ENCODE measurements around the gene SULF2. TPM values are rescaled to one million over a fixed set of nuclear protein-coding genes. Genes with fewer than 3 reads are reported as not detected.

SULF2 gene
- total RNA-seq, 2 donors from 2014 or later: 9.1 to 34.3 TPM

DNA sequence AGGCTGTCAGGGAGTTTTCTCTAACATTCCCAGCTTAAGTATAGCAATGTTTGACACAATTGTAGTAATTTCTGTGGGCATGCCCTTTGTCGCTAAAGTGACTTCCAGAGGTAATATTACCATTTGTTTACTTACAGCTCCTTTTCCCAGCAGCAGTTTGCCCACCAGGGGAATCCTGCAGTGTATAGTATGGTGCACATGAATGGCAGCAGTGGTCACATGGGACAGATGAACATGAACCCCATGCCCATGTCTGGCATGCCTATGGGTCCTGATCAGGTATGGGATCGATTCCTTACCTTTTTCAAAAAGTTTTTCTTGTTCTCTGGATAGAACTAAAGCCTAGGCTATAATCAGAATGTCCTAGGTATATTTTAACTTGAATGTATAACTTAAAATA is 132.5 kb downstream of the SULF2 start:
- no peak for DNase-seq
- no peak overlapping the region for H3K4me3 ChIP-seq
- no peaks in the 10 kb centered on the region for H3K4me1 ChIP-seq
- H3K9me3 ChIP-seq: no peaks in the 10 kb centered on the region
- H3K27ac ChIP-seq: no peak overlapping the region
- TF ChIP-seq POLR2A (IDR thresholded peaks at IDR 0.05): no peak
- intact Hi-C loops (cut with DNase I): no loop called here
- no peaks in the 10 kb centered on the region for H3K27me3 ChIP-seq
- WGBS, 2 donors: 90% methylated on average over 2 of the region's 2 CpGs
- peaks cover 6 to 20% of the 10 kb centered on the region in 2 donors for H3K36me3 ChIP-seq (replicated peaks in 1 of 2; ENCODE audit: insufficient read depth in 1 of 2, low read depth in 2 of 2)
- no peak for ATAC-seq

DNA sequence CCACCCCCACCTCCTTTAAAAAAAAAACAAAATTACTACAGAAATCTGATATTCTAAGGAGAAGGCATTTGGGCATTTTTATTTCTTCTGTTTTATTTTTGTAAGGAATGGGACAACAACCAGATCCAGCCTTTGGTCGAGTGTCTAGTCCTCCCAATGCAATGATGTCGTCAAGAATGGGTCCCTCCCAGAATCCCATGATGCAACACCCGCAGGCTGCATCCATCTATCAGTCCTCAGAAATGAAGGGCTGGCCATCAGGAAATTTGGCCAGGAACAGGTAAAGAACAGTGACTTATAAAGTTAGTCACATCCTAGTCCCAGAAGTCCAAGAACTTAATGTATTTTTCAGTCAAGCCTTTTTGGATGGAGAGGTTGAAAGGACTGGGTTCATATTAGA is 133.0 kb downstream of the SULF2 start:
- 71 to 81% methylated on average over 3 of the region's 3 CpGs for WGBS, 2 donors
- Histone ChIP-seq H3K4me1 (no peaks in the 10 kb centered on the region), H3K9me3 (no peaks in the 10 kb centered on the region), H3K27ac (no peak overlapping the region), H3K36me3 (replicated peaks in 1 of 2; ENCODE audit: insufficient read depth in 1 of 2, low read depth in 2 of 2) (peaks cover 6 to 20% of the 10 kb centered on the region in 2 donors), H3K4me3 (no peak overlapping the region), H3K27me3 (no peaks in the 10 kb centered on the region)
- TF ChIP-seq, protein P1, sequence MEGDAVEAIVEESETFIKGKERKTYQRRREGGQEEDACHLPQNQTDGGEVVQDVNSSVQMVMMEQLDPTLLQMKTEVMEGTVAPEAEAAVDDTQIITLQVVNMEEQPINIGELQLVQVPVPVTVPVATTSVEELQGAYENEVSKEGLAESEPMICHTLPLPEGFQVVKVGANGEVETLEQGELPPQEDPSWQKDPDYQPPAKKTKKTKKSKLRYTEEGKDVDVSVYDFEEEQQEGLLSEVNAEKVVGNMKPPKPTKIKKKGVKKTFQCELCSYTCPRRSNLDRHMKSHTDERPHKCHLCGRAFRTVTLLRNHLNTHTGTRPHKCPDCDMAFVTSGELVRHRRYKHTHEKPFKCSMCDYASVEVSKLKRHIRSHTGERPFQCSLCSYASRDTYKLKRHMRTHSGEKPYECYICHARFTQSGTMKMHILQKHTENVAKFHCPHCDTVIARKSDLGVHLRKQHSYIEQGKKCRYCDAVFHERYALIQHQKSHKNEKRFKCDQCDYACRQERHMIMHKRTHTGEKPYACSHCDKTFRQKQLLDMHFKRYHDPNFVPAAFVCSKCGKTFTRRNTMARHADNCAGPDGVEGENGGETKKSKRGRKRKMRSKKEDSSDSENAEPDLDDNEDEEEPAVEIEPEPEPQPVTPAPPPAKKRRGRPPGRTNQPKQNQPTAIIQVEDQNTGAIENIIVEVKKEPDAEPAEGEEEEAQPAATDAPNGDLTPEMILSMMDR (IDR thresholded peaks at IDR 0.05): no peak
- TF ChIP-seq POLR2A (IDR thresholded peaks at IDR 0.05): no peak
- intact Hi-C loops (cut with DNase I): no loop called here
- ATAC-seq (no peak), DNase-seq (no peak)

DNA sequence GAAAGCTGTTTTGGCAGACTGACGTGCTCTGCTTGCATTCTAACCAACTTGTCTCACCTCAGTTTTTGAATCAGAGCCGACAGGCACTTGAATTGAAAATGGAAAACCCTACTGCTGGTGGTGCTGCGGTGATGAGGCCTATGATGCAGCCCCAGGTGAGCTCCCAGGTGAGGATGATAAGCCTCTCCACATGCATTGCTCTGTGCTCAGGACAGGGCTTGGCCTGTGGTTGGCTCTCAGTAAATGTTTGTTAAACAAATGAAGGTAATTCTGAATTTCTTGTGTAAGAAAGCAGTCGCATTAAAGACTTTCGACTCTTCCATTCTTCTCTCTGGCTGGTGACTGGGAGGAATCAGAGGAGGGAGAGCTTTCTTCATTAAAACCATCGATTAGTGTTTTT is 136.3 kb downstream of the SULF2 start:
- H3K27ac ChIP-seq: no peak overlapping the region
- peaks cover 6 to 24% of the 10 kb centered on the region in 2 donors for H3K36me3 ChIP-seq (replicated peaks in 1 of 2; ENCODE audit: insufficient read depth in 1 of 2, low read depth in 2 of 2)
- no peaks in the 10 kb centered on the region for H3K4me1 ChIP-seq
- ATAC-seq (no peak), DNase-seq (no peak)
- no peaks in the 10 kb centered on the region for H3K9me3 ChIP-seq
- 87% methylated on average over 6 of the region's 6 CpGs for whole genome bisulfite sequencing, 2 donors
- H3K27me3 ChIP-seq: no peaks in the 10 kb centered on the region
- H3K4me3 ChIP-seq: no peak overlapping the region
- intact Hi-C loops (cut with DNase I): no loop called here
- TF ChIP-seq POLR2A (IDR thresholded peaks at IDR 0.05): no peak
- TF ChIP-seq, protein P1 (IDR thresholded peaks at IDR 0.05): no peak

DNA sequence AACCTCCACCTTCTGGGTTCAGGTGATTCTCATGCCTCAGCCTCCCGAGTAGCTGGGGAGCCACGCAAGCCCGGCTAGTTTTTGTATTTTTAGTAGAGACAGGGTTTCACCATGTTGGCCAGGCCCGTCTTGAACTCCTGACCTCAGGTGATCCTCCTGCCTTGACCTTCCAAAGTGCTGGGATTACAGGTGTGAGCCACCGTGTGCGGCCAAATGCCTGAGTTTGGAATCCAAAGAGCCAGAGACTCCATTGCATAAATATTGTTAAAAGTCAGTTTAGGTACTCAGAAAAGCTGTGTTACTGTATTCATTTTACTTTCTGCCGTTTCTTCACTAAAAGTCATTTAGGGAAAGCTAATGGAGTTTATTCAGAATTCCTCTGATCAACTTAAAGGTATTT is 137.3 kb downstream of the SULF2 start:
- Histone ChIP-seq H3K27me3 (no peaks in the 10 kb centered on the region), H3K9me3 (no peaks in the 10 kb centered on the region), H3K4me1 (no peaks in the 10 kb centered on the region), H3K36me3 (replicated peaks in 1 of 2; ENCODE audit: insufficient read depth in 1 of 2, low read depth in 2 of 2) (peaks cover 6 to 20% of the 10 kb centered on the region in 2 donors), H3K4me3 (no peak overlapping the region), H3K27ac (no peak overlapping the region)
- no peak for TF ChIP-seq POLR2A (IDR thresholded peaks at IDR 0.05)
- TF ChIP-seq, protein P1 (IDR thresholded peaks at IDR 0.05): no peak
- 89 to 91% methylated on average over 7 of the region's 7 CpGs for WGBS, 2 donors
- intact Hi-C loops (cut with DNase I): no loop called here
- no peak for ATAC-seq
- DNase-seq: no peak

DNA sequence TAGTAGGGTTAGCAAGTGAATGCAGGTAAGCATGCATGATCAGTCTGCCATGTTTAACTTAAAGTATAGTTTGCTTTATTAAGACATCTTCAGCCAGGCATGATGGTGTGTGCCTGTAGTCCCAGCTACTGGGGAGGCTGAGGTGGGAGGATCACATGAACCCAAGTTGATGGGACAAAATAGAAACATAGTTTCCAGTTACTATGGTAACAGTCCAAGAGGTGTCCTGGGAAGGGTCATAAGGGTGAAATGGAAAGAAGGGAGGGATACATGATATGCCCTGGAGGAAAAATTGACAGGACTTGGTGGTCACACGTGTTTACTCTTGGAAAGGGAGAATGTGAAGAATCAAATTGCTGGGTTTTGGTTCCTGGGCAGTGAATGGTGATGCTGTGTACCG is 139.6 kb downstream of the SULF2 start:
- 75 to 90% methylated on average over 2 of the region's 2 CpGs for WGBS, 2 donors
- intact Hi-C loops (cut with DNase I): no loop called here
- H3K36me3 ChIP-seq (replicated peaks in 1 of 2; ENCODE audit: insufficient read depth in 1 of 2, low read depth in 2 of 2): peaks cover 6 to 13% of the 10 kb centered on the region in 2 donors

More for the DNA sequence above, 139.6 kb downstream of the SULF2 start:
- H3K4me1 ChIP-seq: no peaks in the 10 kb centered on the region
- no peak for TF ChIP-seq POLR2A (IDR thresholded peaks at IDR 0.05)
- TF ChIP-seq, protein P1 (IDR thresholded peaks at IDR 0.05): no peak
- H3K27me3 ChIP-seq: no peaks in the 10 kb centered on the region
- no peak overlapping the region for H3K4me3 ChIP-seq
- no peak for ATAC-seq
- DNase-seq: no peak
- no peak overlapping the region for H3K27ac ChIP-seq
- no peaks in the 10 kb centered on the region for H3K9me3 ChIP-seq

Data from body of pancreas (tissue), 4 donors.